ENCODE measurements around the gene CD63. TPM values are rescaled to one million over a fixed set of nuclear protein-coding genes. Genes with fewer than 3 reads are reported as not detected.

The CD63 gene
- total and polyA plus RNA-seq, 2 of the 13 experiments (the other 11 are each of a cell fraction or from before 2014, with no cell fraction given) = 234 to 277 TPM

DNA sequence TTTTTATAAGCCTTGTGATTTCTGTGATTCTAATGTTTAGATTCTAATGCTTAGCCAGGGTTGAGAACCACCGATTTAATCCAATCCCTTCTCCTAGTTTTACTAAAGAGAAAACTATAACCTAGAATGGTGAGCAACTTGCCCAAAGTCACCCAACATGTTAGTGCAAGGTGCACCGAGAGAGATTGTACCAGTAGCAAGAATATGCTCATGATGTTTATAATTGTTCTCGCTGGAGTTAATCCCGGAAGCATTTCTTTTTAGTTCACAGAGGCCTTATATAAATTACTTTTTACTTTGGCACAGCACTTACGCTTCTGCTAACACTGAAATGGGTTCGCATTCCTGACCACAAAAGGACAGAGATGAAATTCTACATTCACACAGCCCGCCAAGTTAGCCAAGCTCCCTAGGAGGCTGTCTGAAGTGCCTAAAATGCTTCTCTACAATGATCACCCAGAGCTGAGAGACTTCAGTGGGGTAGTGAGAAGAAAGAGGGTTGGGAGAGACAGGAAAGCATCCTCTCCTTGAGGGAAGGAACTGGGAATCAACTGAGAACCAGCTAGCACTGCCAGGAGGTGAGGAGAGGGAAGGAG, 13.5 kb downstream of the CD63 start:
- peak overlapping the region; percentile 81 for H3K27ac ChIP-seq (ENCODE audit: extremely low read length, insufficient read depth, low read length)
- H3K9ac ChIP-seq (ENCODE audit: insufficient read depth, low read depth, low read length) = peak overlapping the region; percentile 80
- 92% methylated on average over 7 of the region's 7 CpGs for WGBS (ENCODE audit: low lambda C conversion rate)
- TSS peak; percentile 93 for BruUV-seq (replicated peaks)
- no peaks in the 10 kb centered on the region; a peak in 1 of 5 replicates for H3K36me3 ChIP-seq (replicated peaks in 1 of 2; ENCODE audit: control insufficient read depth in 1 of 2, insufficient read depth in 2 of 2, low read length in 2 of 2)
- H2AFZ ChIP-seq (ENCODE audit: low read length) = peak overlapping the region; percentile 37
- POLR2A ChIA-PET = interaction anchor here (0.7 to 1.6 kb wide), 8 partner anchors 8 to 259 kb away, joined by 3 to 15 read pairs (median 4); partner anchors contain the start of genes CD63, ITGA7 and RAB5B
- peak overlapping the region; percentile 77 to 96 (median 84) for H3K4me3 ChIP-seq (replicated peaks in 1 of 3; ENCODE audit: insufficient read depth in 1 of 3, low read depth in 2 of 3, low read length in 3 of 3)
- H3K79me2 ChIP-seq (ENCODE audit: insufficient read depth, low read length) = no peaks in the 10 kb centered on the region
- H3K4me1 ChIP-seq (ENCODE audit: insufficient read depth, low read length) = peaks cover 47% of the 10 kb centered on the region
- H3K9me3 ChIP-seq (ENCODE audit: low read length) = no peaks in the 10 kb centered on the region
- TF ChIP-seq ZBTB42 (CRISPR knock-in tag; IDR thresholded peaks at IDR 0.05) = no peak
- no peak for TF ChIP-seq ZBTB8A (CRISPR knock-in tag; IDR thresholded peaks at IDR 0.05; ENCODE audit: borderline replicate concordance, low read depth)
- no peak for TF ChIP-seq ZNF33B (CRISPR knock-in tag; IDR thresholded peaks at IDR 0.05)
- no peak for TF ChIP-seq REPIN1 (CRISPR knock-in tag; IDR thresholded peaks at IDR 0.05; ENCODE audit: borderline replicate concordance, low read depth)
- no peak for TF ChIP-seq PPARG (CRISPR knock-in tag; conservative IDR thresholded peaks at IDR 0.05)
- TF ChIP-seq ZSCAN12 (CRISPR knock-in tag; IDR thresholded peaks at IDR 0.05) = no peak
- no peak for TF ChIP-seq ZNF3 (CRISPR knock-in tag; IDR thresholded peaks at IDR 0.05)
- TF ChIP-seq HOXD1 (CRISPR knock-in tag; IDR thresholded peaks at IDR 0.05) = no peak
- TF ChIP-seq, protein P1, sequence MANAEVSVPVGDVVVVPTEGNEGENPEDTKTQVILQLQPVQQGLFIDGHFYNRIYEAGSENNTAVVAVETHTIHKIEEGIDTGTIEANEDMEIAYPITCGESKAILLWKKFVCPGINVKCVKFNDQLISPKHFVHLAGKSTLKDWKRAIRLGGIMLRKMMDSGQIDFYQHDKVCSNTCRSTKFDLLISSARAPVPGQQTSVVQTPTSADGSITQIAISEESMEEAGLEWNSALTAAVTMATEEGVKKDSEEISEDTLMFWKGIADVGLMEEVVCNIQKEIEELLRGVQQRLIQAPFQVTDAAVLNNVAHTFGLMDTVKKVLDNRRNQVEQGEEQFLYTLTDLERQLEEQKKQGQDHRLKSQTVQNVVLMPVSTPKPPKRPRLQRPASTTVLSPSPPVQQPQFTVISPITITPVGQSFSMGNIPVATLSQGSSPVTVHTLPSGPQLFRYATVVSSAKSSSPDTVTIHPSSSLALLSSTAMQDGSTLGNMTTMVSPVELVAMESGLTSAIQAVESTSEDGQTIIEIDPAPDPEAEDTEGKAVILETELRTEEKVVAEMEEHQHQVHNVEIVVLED (CRISPR knock-in tag; IDR thresholded peaks at IDR 0.05; ENCODE audit: borderline replicate concordance) = no peak
- TF ChIP-seq ZNF75D (CRISPR knock-in tag; IDR thresholded peaks at IDR 0.05; ENCODE audit: borderline replicate concordance) = no peak
- TF ChIP-seq ADNP (CRISPR knock-in tag; IDR thresholded peaks at IDR 0.05) = no peak
- no peak for TF ChIP-seq CREM (IDR thresholded peaks at IDR 0.05)
- no peak for TF ChIP-seq CREM (CRISPR knock-in tag; IDR thresholded peaks at IDR 0.05)
- TF ChIP-seq, protein P2, sequence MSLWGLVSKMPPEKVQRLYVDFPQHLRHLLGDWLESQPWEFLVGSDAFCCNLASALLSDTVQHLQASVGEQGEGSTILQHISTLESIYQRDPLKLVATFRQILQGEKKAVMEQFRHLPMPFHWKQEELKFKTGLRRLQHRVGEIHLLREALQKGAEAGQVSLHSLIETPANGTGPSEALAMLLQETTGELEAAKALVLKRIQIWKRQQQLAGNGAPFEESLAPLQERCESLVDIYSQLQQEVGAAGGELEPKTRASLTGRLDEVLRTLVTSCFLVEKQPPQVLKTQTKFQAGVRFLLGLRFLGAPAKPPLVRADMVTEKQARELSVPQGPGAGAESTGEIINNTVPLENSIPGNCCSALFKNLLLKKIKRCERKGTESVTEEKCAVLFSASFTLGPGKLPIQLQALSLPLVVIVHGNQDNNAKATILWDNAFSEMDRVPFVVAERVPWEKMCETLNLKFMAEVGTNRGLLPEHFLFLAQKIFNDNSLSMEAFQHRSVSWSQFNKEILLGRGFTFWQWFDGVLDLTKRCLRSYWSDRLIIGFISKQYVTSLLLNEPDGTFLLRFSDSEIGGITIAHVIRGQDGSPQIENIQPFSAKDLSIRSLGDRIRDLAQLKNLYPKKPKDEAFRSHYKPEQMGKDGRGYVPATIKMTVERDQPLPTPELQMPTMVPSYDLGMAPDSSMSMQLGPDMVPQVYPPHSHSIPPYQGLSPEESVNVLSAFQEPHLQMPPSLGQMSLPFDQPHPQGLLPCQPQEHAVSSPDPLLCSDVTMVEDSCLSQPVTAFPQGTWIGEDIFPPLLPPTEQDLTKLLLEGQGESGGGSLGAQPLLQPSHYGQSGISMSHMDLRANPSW (CRISPR knock-in tag; IDR thresholded peaks at IDR 0.05; ENCODE audit: borderline replicate concordance) = no peak
- TF ChIP-seq SSRP1 (CRISPR knock-in tag; IDR thresholded peaks at IDR 0.05) = no peak
- intact Hi-C loops (cut with micrococcal nuclease; ENCODE audit: unreplicated experiment) = no loop called here
- DNase-seq (ENCODE audit: low spot score) = no peak
- in situ Hi-C loops (cut with HindIII; ENCODE audit: extremely low pct_ligation_motif_present, low pct_unique_long_range_greater_than_20kb) = no loop called here
- FAIRE-seq = no peak
- no peaks in the 10 kb centered on the region; the same call in 1 of the 2 replicates for H4K20me1 ChIP-seq (ENCODE audit: insufficient read depth, low read length)
- ATAC-seq = no peak
- H3K27me3 ChIP-seq (ENCODE audit: control insufficient read depth in 1 of 2, insufficient read depth in 2 of 2, low read length in 2 of 2) = peaks cover 0 to 13% of the 10 kb centered on the region in 2 experiments; a peak in 2 of 5 replicates
- H3K4me2 ChIP-seq (ENCODE audit: low read depth, low read length) = peak overlapping the region; percentile 72
- CTCF ChIA-PET (ENCODE audit: low intra/inter-chr PET ratio, low total read pairs) = no interaction called here

Data from HepG2 (cell line).